Right forelimb (tissue), 1 donor: ENCODE measurements around the gene SLC6A1.
A peak's percentile ranks its signal among the peaks of the same experiment; 100 is the strongest.

Source experiments
- DNase-seq: peaks from one replicate; pipeline ENCODE4 v3.0.0-alpha.2; 2018

The SLC6A1 gene

DNA sequence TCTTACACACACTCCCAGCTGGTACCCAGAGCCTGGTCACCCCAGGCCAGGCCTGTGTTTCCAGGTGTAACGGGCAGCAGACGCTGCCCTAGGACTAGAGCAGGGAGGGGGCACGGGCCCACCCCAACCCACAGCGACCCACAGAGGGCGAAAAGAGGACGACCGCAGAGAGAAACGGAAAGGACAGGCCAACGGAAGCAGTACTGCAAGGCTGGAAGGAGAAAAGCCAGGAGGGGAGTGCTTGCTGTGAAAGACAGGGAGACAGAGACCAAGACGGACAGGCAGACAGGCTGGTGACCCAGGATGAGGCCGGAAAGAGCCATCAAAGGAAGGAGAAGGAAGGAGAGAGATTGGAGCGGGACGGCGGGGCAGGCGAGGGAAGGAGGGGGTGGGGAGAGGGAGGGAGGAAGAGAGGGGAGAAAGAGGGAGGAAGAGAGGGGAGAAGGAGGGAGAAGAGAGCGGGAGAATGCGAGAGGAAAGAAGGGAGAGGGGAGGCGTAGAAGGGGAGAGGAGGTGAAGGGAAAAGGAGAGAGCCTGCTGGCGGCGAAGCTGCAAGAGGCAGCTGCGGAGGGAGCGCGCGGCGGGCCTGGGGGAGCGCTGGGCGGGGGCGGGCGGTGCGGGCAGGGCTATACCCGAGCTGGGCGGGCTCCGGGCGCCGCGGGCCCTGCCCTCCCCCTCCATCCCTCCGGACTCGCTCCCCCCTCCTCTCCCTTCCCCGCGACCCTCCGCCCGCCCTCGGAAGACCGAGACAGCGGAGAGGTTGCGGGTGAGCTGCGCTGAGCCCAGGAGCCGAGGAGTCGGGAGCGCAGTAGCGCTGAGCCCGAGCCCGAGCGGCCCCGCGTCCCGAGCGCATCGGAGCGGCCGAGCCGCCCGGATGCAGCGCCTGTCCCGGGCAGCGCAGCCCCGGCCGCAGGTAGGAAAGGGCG, at the start of gene SLC6A1:
Gene SLC6A1, plus strand, starts transcription at position 732 of the 926 bp plus-strand sequence. CDS start 24,464 bp downstream, outside the sequence.
- peak; percentile 60 for DNase-seq

DNA sequence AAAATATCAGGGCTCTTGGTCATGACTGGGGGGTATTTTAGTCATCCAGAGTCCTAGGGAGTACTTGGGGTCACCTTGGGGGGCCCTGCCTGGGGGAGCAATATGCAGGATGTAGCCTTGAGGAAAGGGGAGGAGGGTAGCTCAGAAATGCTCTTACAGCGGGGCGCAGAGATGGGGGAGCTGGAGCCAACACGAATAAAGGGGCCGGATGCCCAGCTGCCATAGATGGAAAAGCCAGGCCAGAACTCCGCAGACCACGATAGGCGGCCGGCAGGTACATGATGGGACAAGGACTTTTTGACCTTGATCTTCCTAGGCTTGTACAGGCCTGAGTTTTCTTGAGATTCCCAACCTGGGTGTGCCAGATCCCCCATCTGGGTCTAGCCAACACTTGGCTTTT, 47.7 kb upstream of the SLC6A1 start:
- DNase-seq: no peak

- peak; percentile 80 for DNase-seq
Observed at GRCh38 chr3:10945683-10946287, 46.8 kb upstream of the SLC6A1 start.

DNA sequence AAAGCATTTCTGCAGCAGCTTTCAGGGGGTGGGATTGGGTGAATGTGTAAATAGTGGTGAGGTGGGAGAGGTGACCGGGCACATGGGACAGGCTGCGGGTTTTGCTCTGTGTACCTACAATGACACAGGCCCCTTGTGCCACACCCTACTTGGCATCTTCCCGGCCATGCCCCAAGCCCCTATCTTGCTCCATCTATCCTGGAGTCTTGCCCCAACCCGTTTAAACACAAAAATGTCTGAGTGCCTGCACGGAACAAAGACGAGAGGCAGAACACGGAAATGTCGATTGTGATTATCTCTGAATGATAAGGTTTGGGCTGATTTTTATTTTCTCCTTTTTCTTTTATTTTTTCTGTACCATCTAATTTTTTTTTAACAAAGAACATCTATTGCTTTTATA, 46.0 kb upstream of the SLC6A1 start:
- DNase-seq: no peak

DNA sequence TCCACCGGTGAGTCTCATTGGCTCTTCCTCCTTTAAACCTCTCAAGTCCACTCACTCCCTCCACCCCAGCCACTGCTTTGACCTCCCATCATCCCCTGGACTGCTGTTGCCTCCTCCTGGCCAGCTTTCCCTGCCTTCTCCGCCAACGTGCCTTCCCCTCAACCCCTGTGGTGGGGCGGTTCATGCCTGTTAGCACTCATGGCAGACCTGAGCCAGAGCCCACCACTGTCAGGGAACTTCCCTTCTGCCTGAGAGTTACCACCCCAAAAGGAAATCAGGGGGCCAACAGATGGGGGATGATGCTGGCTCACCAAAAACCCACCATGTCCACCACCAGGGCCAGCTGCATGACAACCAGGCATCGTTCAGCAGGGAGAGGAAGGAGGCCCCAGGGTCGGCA, 44.2 kb upstream of the SLC6A1 start:
- no peak for DNase-seq

GRCh38 chr3:10949197-10949596, 43.4 kb upstream of the SLC6A1 start:
- DNase-seq: no peak

DNA sequence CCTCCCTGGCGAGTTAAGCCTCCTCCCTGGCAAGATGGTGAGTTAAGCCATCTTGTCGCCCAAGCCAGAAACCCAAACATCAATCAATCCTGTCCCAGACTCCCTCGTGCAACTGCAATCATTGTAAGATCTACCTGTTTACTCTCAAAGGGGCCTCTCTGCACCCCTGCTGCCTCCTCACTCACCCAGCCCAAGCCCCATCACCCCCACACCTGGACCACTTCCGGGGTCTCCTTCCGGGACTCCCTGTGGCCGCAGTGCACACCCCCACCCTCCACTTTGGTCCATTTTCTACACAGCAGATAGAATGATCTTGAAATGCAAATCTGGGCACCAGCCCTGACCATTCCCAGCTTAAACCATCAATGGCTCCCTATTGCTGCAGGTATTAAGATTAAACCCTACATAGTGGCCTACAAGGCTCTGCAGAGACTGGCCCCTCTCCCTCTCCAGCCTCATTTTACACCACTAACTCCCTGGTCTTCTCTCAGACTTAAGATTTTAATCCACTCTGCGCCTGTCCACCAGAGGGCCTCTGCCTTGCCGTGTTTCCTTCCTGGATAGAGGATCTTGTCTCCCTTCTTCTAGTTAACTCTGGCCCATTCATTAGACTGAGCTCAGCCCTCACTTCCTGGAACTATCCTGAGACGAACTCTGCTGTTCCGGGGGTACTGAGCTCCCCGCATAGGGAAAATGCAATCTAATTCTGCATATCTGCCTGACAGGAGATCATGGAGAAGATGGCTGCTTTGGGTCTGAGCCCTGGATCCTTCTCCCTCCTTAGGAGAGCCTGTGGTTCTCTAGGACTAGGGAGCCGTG, 41.9 kb upstream of the SLC6A1 start:
- DNase-seq: peak; percentile 59

DNA sequence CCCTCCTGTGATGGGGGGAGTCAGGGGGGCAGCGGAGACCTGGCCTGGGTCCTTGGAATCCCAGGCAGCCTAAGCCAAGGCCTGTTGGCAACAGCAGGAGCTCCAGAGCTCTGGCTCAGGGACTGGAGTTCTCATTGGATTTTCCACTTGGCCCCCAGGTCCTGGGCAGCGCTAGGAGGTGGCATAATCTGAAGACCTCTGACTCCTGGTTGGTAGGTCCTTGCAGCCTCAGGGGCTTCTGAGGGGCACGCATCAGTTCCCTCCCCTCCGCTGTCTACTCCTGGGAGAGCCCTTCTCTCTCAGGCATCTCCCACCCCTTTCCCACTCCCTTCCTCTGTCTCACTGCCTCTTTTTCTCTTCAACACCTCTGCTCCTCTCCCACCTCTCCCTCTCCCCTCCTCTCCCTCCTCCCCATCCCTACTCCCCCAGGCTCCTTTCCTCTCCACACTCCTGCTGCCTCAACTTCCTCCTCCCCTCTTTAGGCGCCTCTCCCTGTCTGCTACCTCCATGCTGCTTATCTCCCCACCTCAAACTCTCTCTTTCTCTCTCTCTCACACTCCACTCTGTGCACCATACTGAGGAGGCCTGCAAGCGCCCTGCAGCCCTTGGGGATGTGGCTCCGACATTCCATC, 41.1 kb upstream of the SLC6A1 start:
- no peak for DNase-seq

DNA sequence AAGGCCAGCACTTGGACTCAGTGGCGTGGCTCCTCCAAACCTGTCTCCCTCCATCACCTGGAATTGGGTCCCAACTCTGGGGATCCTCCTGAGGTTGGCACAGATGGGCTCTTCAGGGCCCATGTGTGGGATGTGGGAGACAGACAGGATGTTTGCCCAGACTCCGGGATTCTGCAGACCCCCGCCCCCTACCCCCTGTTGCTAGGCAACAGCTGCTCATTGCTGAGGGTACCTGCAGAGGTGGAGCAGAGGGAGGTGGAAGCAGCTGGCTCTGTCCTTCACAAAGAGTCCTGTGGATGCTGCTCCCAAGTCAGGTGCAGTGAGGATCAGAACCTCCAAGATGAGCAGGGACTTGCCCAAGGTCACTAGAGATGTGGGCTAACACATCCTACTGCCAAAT, 40.0 kb upstream of the SLC6A1 start:
- no peak for DNase-seq

DNA sequence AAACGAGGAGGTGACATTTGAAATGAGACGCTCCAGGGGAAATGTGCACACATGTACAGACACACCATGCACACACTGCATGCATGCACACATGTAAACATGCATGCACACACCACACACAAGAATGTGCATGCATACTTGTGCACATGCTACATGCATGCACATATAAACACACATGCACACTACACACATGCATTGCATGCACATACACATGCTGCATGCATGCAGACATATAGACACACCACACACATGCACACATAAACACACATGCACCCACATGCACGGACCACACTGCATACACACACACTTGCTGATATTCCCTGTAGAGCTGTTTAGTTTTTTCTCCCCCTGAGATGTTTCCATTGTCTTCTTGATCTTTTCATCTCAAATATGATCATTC, 37.8 kb upstream of the SLC6A1 start:
- no peak for DNase-seq

DNA sequence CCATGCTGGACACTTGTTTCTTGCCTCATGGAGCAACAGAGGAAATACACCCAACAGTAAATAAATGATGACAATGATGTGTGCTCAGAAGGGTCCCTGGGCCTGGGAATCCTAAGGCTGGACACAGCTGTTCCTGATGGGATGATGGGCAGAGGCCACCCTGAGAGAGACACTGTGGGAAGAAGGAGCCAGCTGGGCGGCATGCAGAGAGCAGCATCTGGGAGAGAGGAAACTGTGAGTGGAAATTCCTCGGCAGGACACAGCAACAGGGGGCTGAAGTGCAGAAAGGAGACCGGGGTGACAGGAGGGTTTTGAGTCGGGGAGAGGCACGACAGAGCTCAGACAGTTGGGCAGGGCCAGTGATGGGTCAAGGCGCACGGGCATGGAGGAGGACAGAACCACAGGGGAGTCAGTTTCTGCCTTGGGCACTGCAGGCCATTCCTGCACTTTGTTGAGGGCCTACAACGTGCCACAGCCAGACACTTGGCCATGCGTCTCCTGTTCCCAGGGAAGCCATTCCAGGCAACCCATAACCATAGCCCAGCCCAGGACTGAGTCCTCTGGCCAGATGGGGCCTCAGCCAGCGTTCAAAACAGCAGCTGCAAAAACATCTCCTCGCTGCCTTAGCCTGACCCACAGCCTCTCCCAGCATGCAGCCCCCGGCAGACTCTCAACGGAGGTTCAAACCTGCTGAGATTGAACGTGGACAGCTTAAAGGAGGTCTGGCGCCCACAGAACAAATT, 36.7 kb upstream of the SLC6A1 start:
- DNase-seq: peak; percentile 60

GRCh38 chr3:10956531-10956930, 36.0 kb upstream of the SLC6A1 start:
- no peak for DNase-seq

DNA sequence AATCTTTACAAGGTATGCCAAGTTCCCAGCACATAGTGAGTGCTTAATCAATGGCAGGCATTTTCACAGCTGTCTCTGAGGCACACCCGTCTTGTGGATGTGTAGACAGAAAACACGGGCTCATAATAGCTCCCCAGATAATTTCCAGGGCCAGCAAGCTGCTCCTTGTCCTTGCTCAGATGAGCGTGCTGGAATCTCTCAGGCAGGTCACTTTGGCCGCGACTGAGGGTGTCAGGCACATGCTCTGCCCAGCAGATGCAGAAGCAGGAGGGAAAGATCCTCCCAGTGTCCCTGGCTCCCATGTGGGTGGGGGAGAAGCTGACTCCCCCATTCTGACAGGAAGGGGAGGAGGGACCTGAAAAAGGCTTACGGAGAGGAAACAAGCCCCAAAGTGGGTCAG, 35.6 kb upstream of the SLC6A1 start:
- DNase-seq: no peak

- DNase-seq: peak; percentile 61
Observed at GRCh38 chr3:10957976-10958749, 34.4 kb upstream of the SLC6A1 start.

DNA sequence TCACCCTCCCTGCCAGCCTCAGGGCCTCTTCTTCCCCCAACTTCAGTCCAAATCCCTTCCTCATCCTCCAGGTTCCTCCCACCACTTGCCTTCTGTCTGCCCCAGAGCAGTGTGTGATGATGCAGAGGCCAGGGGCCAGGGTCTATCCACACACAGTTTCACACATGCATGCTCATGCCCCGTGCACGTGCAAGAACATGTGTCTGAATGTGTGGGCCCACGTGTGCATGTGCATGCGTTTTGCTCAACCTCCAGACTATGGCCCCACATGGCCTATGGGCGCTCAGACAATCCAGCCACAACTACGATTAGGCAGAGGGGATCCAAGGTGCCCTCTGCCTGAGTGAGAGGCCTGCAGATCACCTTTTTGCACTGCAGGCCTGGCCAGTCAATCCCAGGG, 32.3 kb upstream of the SLC6A1 start:
- no peak for DNase-seq

- DNase-seq: no peak
Observed at GRCh38 chr3:10961921-10962320, 30.6 kb upstream of the SLC6A1 start.

GRCh38 chr3:10962481-10963036, 30.0 kb upstream of the SLC6A1 start:
- DNase-seq: no peak

DNA sequence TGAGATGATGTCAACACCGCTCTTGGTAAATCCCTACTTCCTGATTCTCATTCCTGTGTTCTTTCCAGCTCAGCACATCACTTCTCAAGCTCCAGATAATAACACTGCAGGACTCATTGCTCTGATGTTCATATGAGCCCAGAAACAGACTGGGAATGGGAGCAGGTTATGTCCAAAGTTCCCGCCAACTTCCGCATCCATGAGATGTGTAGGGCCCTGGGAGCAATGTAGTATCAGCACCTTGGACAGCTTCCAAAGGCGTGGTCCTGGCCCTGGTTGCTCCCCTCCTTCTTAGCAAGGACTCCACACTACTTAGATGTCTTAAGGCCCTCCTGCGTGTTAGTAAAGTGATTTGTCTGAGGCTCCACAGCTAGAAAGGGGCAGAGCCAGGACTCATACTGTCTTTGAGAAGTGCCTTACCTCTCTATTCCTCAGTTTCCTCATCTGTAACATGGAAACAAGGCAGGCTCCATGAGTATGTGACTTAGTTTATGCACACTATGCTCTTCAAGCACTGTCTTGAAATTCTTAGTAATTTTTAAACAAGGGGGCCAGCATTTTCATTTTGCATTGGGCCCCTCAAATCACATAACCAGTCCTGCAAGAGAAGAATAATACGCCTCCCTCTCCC, 27.9 kb upstream of the SLC6A1 start:
- no peak for DNase-seq

DNA sequence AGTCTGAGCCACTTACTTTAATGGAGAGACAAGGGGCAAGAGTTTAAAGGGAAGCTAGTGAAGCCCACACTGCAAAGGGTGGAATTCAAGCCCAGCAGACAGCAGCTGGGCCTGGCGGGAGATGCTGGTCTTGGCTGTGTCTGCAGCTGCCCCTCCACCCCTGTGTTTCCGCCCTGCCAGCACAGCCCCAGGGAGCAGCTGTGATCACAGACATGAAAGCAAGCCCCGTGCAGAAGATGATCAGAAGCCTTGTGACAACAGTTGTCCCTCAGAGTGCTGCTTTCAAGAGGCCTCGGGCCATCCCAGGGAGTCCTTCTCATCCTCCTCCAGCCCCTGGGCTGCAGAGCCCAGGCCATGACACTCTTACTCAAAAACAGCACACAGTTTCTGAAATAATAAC, 24.1 kb upstream of the SLC6A1 start:
- peak; percentile 70 for DNase-seq

GRCh38 chr3:10970306-10970960, 22.1 kb upstream of the SLC6A1 start:
- DNase-seq: no peak
